Gastroesophageal sphincter (tissue), 3 donors: ENCODE results near the gene UBIAD1.
A peak's percentile ranks its signal among the peaks of the same experiment; 100 is the strongest.

ENCODE experiments used
- EP300 ChIP-seq: sonication (generic); formaldehyde crosslinking; IDR thresholded peaks from one replicate; pipeline ENCODE4 v1.6.1; 2017; ENCODE audit warnings: antibody characterized with exemption, mild to moderate bottlenecking
- POLR2A ChIP-seq, 2 donors: fragments of 450-650 bp; IDR thresholded peaks; one replicate each; pipeline ENCODE4 v1.6.1; 2017; ENCODE audit warnings: antibody characterized with exemption in 2 of 2, mild to moderate bottlenecking in 2 of 2, moderate library complexity in 1 of 2
- TF ChIP-seq, protein P1 (sequence below), 4 experiments: fragments of 200-600 bp in 2 of 4; fragments of 450-650 bp in 2 of 4; sonication (generic) in 1 of 4; IDR thresholded peaks; one replicate each; pipeline ENCODE4 v1.5.1; 2017 to 2019; ENCODE audit warnings: antibody characterized with exemption in 4 of 4, mild to moderate bottlenecking in 2 of 4, moderate library complexity in 2 of 4

DNA sequence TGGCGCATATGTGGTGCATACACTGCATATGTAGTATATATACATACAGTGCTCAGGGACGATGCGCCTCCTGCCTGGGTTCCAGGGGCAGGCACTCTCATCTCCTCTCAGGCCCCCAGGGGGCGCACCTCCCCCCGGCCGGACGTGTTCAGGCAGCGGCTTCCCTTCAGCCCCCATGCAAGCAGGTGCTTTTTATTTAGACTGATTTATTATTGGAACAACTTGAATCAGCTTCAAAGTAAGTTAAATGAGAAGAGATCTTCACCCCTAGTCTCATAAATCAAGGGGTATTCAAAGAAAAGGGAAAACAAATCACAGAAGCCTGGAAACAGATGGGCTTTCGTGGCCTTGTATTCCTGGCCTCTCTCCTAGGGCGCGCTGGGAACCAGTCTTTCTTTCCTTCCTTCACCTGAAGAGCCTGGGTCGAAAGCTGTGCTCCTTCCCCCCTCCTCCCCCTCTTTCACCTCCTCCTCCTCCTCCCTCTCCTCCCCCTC, 64.6 kb downstream of the UBIAD1 start:
- TF ChIP-seq, protein P1, sequence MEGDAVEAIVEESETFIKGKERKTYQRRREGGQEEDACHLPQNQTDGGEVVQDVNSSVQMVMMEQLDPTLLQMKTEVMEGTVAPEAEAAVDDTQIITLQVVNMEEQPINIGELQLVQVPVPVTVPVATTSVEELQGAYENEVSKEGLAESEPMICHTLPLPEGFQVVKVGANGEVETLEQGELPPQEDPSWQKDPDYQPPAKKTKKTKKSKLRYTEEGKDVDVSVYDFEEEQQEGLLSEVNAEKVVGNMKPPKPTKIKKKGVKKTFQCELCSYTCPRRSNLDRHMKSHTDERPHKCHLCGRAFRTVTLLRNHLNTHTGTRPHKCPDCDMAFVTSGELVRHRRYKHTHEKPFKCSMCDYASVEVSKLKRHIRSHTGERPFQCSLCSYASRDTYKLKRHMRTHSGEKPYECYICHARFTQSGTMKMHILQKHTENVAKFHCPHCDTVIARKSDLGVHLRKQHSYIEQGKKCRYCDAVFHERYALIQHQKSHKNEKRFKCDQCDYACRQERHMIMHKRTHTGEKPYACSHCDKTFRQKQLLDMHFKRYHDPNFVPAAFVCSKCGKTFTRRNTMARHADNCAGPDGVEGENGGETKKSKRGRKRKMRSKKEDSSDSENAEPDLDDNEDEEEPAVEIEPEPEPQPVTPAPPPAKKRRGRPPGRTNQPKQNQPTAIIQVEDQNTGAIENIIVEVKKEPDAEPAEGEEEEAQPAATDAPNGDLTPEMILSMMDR (IDR thresholded peaks at IDR 0.05): peak in 3 of 4 experiments; percentile 8 to 65 (median 26)
- TF ChIP-seq POLR2A (IDR thresholded peaks at IDR 0.05): no peak
- no peak for TF ChIP-seq EP300
